Loucy (cell line): ENCODE results near the gene TMEM139.
"Not testable (repeated sequence)": the region's sequence is repeated elsewhere in the genome, so short reads cannot be mapped to it uniquely, and the experiment has no call there.

Experiments
- H2AFZ ChIP-seq: fragments of 200-600 bp; sonication (generic); 2 replicates; pipeline ENCODE4 v1.6.0; 2016; ENCODE audit warnings: antibody characterized with exemption, mild to moderate bottlenecking, low read length, moderate library complexity
- H3F3A ChIP-seq: fragments of 200-600 bp; 2 replicates; pipeline ENCODE4 v1.6.0; 2016; ENCODE audit warnings: antibody characterized with exemption, low read depth, mild to moderate bottlenecking
- H3K27me3 ChIP-seq: fragments of 200-600 bp; sonication (generic); 2 replicates; pipeline ENCODE4 v1.6.1; 2014; ENCODE audit warnings: low read length, mild to moderate bottlenecking; ENCODE audit not compliant: insufficient read depth, poor library complexity, severe bottlenecking
- H3K36me3 ChIP-seq: fragments of 200-600 bp; sonication (generic); 2 replicates; pipeline ENCODE4 v1.6.1; 2016; ENCODE audit warnings: low read length; ENCODE audit not compliant: insufficient read depth
- H3K4me1 ChIP-seq: fragments of 200-600 bp; sonication (generic); 2 replicates; pipeline ENCODE4 v1.5.1; 2014; ENCODE audit warnings: low read length, mild to moderate bottlenecking; ENCODE audit not compliant: insufficient read depth, poor library complexity, severe bottlenecking
- H3K4me2 ChIP-seq: fragments of 200-600 bp; sonication (generic); 2 replicates; pipeline ENCODE4 v1.6.0; 2014; ENCODE audit warnings: antibody characterized with exemption, low read length, low read depth, mild to moderate bottlenecking; ENCODE audit not compliant: poor library complexity, severe bottlenecking
- H3K4me3 ChIP-seq: fragments of 200-600 bp; sonication (generic); 2 replicates; pipeline ENCODE4 v1.5.1; 2014; ENCODE audit warnings: low read length, mild to moderate bottlenecking, mixed read lengths; ENCODE audit not compliant: poor library complexity, severe bottlenecking
- H3K79me2 ChIP-seq: fragments of 200-600 bp; sonication (generic); 2 replicates; pipeline ENCODE4 v1.6.1; 2014; ENCODE audit warnings: low read length; ENCODE audit not compliant: insufficient read depth
- H3K9ac ChIP-seq: fragments of 200-600 bp; sonication (generic); 2 replicates; pipeline ENCODE4 v1.6.0; 2014; ENCODE audit warnings: mild to moderate bottlenecking, low read depth, low read length, moderate library complexity; ENCODE audit not compliant: poor library complexity, severe bottlenecking
- H3K9me2 ChIP-seq: fragments of 200-600 bp; sonication (generic); replicated peaks from 2 replicates; pipeline ENCODE4 v1.6.1; 2016; ENCODE audit warnings: low read depth, low read length, mixed read lengths
- H3K9me3 ChIP-seq: fragments of 200-600 bp; sonication (generic); 2 replicates; pipeline ENCODE4 v1.6.1; 2014; ENCODE audit warnings: mild to moderate bottlenecking, antibody characterized with exemption, low read length, low read depth; ENCODE audit not compliant: insufficient read depth
- H4K20me1 ChIP-seq: fragments of 200-600 bp; sonication (generic); 2 replicates; pipeline ENCODE4 v1.6.0; 2014; ENCODE audit warnings: antibody characterized with exemption, low read length, mild to moderate bottlenecking; ENCODE audit not compliant: insufficient read depth, poor library complexity, severe bottlenecking
- EZH2phosphoT487 ChIP-seq: fragments of 200-600 bp; IDR thresholded peaks from 2 replicates; pipeline ENCODE4 v1.6.1; 2018; ENCODE audit warnings: antibody characterized with exemption, mild to moderate bottlenecking, moderate library complexity, borderline replicate concordance
- TF ChIP-seq, protein P1 (sequence below): fragments of 200-600 bp; sonication (generic); conservative IDR thresholded peaks from 2 replicates; pipeline ENCODE4 v1.5.1; 2014; ENCODE audit warnings: mild to moderate bottlenecking, antibody characterized with exemption, low read length

The TMEM139 gene

DNA sequence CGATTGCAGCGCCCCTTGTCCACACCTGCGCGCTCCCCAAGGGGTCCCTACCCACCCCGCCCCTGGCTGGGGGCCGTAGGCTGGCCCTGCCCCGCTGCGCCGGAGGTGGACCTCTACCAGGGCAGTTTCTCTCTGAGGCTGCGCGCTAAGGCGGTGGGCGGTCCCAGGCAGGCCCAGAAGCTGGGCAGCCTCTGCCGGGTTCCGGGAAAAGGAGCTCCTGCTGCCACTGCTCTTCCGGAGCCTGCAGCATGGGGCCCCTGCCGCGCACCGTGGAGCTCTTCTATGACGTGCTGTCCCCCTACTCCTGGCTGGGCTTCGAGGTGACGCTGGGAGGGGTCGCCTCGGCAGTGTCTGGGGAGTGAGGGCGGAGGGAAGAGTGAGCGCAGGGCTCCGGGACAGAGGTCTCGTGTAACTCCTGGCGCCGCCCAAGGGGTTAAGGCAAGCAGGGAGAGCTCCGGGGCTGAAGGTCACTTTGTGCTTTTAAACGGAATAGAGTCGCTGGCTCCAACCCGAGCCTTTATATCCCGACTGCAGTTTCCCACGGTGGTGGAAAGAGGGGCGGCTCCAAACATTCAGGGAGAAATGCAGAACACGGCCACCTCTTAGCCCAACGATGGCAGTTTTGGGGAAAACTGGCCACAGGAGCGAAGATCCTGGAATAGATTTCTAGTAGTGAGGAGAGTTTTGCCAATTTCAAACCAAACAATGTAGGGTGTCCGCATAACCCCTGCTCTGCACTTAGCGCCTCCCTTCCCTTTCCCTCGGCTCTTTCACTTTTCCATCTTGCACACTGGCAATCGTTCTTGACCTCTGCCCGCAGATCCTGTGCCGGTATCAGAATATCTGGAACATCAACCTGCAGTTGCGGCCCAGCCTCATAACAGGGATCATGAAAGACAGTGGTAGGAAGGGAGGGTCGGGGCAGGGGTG is 21.2 kb upstream of the TMEM139 start, which contains the start of gene GSTK1:
TSS of gene GSTK1 (plus strand) at position 176 of the 930 bp plus-strand sequence. CDS start at position 249, 73 bp downstream.
- Histone ChIP-seq H3K27me3 (no peaks in the 10 kb centered on the region), H3F3A (no peaks in the 10 kb centered on the region), H3K4me1 (peaks cover 22% of the 10 kb centered on the region), H3K4me2 (peak within 1 kb of the TSS; percentile 94), H3K9ac (peak within 1 kb of the TSS; percentile 82), H3K79me2 (peaks cover 15% of the 10 kb centered on the region; the same call in 1 of the 2 replicates), H2AFZ (peak within 1 kb of the TSS; percentile 93), H4K20me1 (no peaks in the 10 kb centered on the region), H3K9me3 (no peaks in the 10 kb centered on the region), H3K9me2 (no peaks in the 10 kb centered on the region), H3K36me3 (peaks cover 7% of the 10 kb centered on the region; the same call in 1 of the 2 replicates), H3K4me3 (peak within 1 kb of the TSS; percentile 89)
- TF ChIP-seq, protein P1, sequence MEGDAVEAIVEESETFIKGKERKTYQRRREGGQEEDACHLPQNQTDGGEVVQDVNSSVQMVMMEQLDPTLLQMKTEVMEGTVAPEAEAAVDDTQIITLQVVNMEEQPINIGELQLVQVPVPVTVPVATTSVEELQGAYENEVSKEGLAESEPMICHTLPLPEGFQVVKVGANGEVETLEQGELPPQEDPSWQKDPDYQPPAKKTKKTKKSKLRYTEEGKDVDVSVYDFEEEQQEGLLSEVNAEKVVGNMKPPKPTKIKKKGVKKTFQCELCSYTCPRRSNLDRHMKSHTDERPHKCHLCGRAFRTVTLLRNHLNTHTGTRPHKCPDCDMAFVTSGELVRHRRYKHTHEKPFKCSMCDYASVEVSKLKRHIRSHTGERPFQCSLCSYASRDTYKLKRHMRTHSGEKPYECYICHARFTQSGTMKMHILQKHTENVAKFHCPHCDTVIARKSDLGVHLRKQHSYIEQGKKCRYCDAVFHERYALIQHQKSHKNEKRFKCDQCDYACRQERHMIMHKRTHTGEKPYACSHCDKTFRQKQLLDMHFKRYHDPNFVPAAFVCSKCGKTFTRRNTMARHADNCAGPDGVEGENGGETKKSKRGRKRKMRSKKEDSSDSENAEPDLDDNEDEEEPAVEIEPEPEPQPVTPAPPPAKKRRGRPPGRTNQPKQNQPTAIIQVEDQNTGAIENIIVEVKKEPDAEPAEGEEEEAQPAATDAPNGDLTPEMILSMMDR, result no peak
- TF ChIP-seq EZH2phosphoT487, result no peak

DNA sequence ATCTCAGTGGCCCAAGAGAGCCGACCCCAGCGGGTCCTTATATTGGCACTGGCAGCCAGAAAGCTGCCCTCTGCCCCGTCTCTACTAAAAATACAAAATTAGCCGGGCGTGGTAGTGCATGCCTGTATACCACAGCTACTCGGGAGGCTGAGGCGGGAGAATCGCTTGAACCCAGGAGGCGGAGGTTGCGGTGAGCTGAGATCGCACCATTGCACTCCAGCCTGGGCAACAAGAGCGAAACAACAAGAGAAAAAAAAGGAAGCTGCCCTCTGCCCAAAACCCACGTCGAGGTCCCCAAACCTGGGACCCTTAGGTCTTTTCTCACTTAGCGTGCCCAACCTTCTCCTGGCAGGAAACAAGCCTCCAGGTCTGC is 20.6 kb upstream of the TMEM139 start:
- H4K20me1 ChIP-seq, H3K9me3 ChIP-seq, H3K9me2 ChIP-seq, H3F3A ChIP-seq, H3K36me3 ChIP-seq, H2AFZ ChIP-seq, H3K27me3 ChIP-seq: not testable (repeated sequence)
- peak overlapping the region; percentile 89 for H3K4me3 ChIP-seq
- H3K4me2 ChIP-seq, result peak overlapping the region; percentile 94
- H3K79me2 ChIP-seq, result peaks cover 15% of the 10 kb centered on the region; the same call in 1 of the 2 replicates
- peaks cover 22% of the 10 kb centered on the region for H3K4me1 ChIP-seq
- peak overlapping the region; percentile 82 for H3K9ac ChIP-seq

DNA sequence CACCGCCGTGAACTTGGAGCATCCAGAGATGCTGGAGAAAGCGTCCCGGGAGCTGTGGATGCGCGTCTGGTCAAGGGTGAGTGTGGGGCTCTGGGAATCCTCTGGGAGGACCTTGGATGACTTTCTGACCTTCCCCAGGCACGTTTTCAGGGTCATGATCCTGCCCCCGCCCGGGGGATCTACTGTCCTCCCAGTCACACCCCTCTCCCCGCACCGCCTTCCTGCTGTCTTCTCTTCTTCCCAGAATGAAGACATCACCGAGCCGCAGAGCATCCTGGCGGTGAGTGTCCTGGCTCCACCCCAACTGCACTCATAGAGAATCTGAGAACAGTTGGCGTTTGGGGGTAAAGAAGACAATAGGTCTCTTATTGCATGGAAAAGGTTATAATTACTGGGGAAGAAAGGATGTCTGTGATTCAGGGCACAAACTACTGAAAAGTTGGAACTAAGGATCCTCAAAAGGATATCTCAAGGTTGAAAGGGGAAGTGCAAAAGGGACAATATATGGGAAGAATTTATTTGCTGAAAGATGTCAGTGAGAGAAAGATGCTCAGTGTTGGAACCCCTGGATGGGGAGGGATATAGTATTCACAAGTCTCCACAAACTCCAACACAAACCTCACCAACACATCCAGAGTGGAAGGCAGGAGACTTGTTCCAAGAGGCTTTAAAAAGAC is 19.6 kb upstream of the TMEM139 start:
- Histone ChIP-seq H3K4me2 (peak overlapping the region; percentile 94), H3K79me2 (peaks cover 15% of the 10 kb centered on the region; the same call in 1 of the 2 replicates), H3K9ac (peak overlapping the region; percentile 82), H3K36me3 (peaks cover 7% of the 10 kb centered on the region; the same call in 1 of the 2 replicates), H3K4me1 (peaks cover 22% of the 10 kb centered on the region), H3K27me3 (no peaks in the 10 kb centered on the region), H3F3A (no peaks in the 10 kb centered on the region), H3K4me3 (peak overlapping the region; percentile 89), H3K9me3 (no peaks in the 10 kb centered on the region), H2AFZ (no peak overlapping the region), H4K20me1 (no peaks in the 10 kb centered on the region), H3K9me2 (no peaks in the 10 kb centered on the region)
- TF ChIP-seq EZH2phosphoT487, result no peak
- TF ChIP-seq, protein P1, result no peak
